ENCODE measurements around the gene DMTF1. TPM values are rescaled to one million over a fixed set of nuclear protein-coding genes. Genes with fewer than 3 reads are reported as not detected.
A peak's percentile ranks its signal among the peaks of the same experiment; 100 is the strongest.

DMTF1 gene
- total and polyA plus RNA-seq, 2 donors (not counting 1 experiment from before 2014, with no cell fraction given), result 139 to 235 TPM

DNA sequence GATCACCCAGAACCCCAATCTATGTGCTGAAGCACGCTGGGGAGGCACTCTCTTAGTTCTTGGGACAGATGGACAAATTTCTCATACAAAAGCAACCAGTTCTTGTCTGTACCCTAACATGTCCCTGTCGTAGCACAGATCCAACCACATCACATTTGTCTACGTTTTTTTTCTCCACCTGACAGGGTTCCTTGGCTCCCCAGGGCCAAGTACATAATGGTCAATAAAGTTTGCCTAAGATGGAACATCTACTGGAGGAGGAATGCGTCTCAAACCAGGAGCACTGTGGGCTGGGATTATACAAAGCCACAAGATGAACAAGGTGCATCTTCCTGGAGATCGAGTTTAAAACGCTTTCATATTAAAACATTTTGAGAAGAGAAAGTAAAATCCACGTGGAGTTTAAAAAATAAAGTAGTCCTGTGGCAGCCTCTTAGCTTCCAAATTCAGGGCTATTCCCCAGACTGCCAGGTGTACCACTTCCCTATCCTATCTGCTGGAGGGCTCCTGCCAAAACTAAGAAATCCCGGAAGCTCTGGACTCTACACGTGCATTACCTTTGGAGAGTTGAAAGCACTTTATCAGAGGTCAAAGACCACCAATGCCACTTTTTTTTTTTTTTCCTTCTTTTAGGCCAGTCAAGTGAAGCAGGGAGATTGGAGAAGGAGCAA is 65.9 kb downstream of the DMTF1 start:
- no peaks in the 10 kb centered on the region for H3K27me3 Mint-ChIP-seq
- POLR2A ChIA-PET, result interaction anchor here (0.7 to 4.7 kb wide), 3 partner anchors 65 to 184 kb away, joined by 4 to 58 read pairs (median 5); partner anchors contain the start of gene DMTF1
- peak overlapping the region; percentile 99 for H3K4me3 Mint-ChIP-seq
- CTCF ChIA-PET, result interaction anchor here (1.1 to 2.1 kb wide), 6 partner anchors 18 to 159 kb away, joined by 3 to 10 read pairs (median 5); partner anchors contain the start of genes DMTF1 and ELAPOR2
- H3K4me1 Mint-ChIP-seq, result peaks cover 59% of the 10 kb centered on the region
- no peaks in the 10 kb centered on the region for H3K9me3 Mint-ChIP-seq (ENCODE audit: insufficient read depth)
- H3K4me1 ChIP-seq (ENCODE audit: control insufficient read depth in 2 of 2, insufficient read depth in 2 of 2, low read length in 2 of 2), result peaks cover 60 to 63% of the 10 kb centered on the region in 2 donors
- peak overlapping the region; percentile 87 to 99 (median 97) for H3K4me3 ChIP-seq (ENCODE audit: control extremely low read depth in 1 of 5, extremely low read depth in 1 of 5, insufficient read depth in 1 of 5, low read depth in 2 of 5, low read length in 4 of 5)
- DNase-seq (peak; percentile 30), ATAC-seq (ENCODE audit: low read depth) (no peak)
- H3K27ac ChIP-seq (ENCODE audit: low read length in 2 of 2), result peak overlapping the region; percentile 93 to 95
- H3K27ac Mint-ChIP-seq, result peak overlapping the region; percentile 100
- 38% methylated on average over 2 of the region's 9 CpGs for WGBS (ENCODE audit: insufficient coverage)
- peaks cover 0 to 8% of the 10 kb centered on the region in 2 experiments for H3K36me3 ChIP-seq (replicated peaks in 1 of 2; ENCODE audit: control extremely low read depth in 1 of 2, control insufficient read depth in 1 of 2, extremely low read depth in 1 of 2, insufficient read depth in 2 of 2, low read length in 1 of 2)
- H3K79me2 ChIP-seq (ENCODE audit: control insufficient read depth, insufficient read depth, low read length), result peaks cover 50% of the 10 kb centered on the region
- TF ChIP-seq EZH2 (IDR thresholded peaks at IDR 0.05; ENCODE audit: borderline replicate concordance, insufficient read depth, low read depth, low read length, poor library complexity, severe bottlenecking), result no peak
- TF ChIP-seq, protein P1, sequence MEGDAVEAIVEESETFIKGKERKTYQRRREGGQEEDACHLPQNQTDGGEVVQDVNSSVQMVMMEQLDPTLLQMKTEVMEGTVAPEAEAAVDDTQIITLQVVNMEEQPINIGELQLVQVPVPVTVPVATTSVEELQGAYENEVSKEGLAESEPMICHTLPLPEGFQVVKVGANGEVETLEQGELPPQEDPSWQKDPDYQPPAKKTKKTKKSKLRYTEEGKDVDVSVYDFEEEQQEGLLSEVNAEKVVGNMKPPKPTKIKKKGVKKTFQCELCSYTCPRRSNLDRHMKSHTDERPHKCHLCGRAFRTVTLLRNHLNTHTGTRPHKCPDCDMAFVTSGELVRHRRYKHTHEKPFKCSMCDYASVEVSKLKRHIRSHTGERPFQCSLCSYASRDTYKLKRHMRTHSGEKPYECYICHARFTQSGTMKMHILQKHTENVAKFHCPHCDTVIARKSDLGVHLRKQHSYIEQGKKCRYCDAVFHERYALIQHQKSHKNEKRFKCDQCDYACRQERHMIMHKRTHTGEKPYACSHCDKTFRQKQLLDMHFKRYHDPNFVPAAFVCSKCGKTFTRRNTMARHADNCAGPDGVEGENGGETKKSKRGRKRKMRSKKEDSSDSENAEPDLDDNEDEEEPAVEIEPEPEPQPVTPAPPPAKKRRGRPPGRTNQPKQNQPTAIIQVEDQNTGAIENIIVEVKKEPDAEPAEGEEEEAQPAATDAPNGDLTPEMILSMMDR (IDR thresholded peaks at IDR 0.05), result no peak
- H3K27me3 ChIP-seq (replicated peaks in 1 of 4; ENCODE audit: control extremely low read depth in 1 of 4, control insufficient read depth in 3 of 4, insufficient read depth in 4 of 4, low read length in 3 of 4), result peaks cover 0 to 4% (median 0%) of the 10 kb centered on the region in 4 experiments
- H4K20me1 ChIP-seq (ENCODE audit: control insufficient read depth, insufficient read depth, low read length, poor library complexity, severe bottlenecking), result peaks cover 38% of the 10 kb centered on the region
- intact Hi-C loops (cut with micrococcal nuclease), result loop anchor here (2.0 to 5.0 kb wide), 3 partner anchors 19 to 257 kb away; partner anchors contain the start of gene ABCB4
- no peaks in the 10 kb centered on the region for H3K9me3 ChIP-seq (ENCODE audit: control extremely low read depth in 1 of 3, control insufficient read depth in 2 of 3, insufficient read depth in 1 of 3, low read length in 2 of 3)
- no peak overlapping the region for H2AFZ ChIP-seq (ENCODE audit: insufficient read depth, low read depth, low read length, poor library complexity, severe bottlenecking)
- H3K9ac ChIP-seq (ENCODE audit: low read length), result peak overlapping the region; percentile 91
- peak overlapping the region; percentile 92 for H3K4me2 ChIP-seq (replicated peaks; ENCODE audit: low read depth, low read length, poor library complexity, severe bottlenecking)
